HG02678 (cell line): ENCODE data around the gene MVB12A.

Experiments used
- ATAC-seq: cut with Tn5 transposase; IDR thresholded peaks from one replicate; pipeline ENCODE4 v1.9.1; 2021; ENCODE audit warnings: mild to moderate bottlenecking, moderate library complexity; ENCODE audit not compliant: unreplicated experiment

Gene MVB12A

GRCh38 chr19:17470068-17470841, 50.4 kb downstream of the MVB12A start, which contains the start of gene SLC27A1:
Gene SLC27A1 (plus strand): TSS chr19:17470524. CDS start chr19:17470541, 17 bp downstream.
- peak; percentile 76 for ATAC-seq

DNA sequence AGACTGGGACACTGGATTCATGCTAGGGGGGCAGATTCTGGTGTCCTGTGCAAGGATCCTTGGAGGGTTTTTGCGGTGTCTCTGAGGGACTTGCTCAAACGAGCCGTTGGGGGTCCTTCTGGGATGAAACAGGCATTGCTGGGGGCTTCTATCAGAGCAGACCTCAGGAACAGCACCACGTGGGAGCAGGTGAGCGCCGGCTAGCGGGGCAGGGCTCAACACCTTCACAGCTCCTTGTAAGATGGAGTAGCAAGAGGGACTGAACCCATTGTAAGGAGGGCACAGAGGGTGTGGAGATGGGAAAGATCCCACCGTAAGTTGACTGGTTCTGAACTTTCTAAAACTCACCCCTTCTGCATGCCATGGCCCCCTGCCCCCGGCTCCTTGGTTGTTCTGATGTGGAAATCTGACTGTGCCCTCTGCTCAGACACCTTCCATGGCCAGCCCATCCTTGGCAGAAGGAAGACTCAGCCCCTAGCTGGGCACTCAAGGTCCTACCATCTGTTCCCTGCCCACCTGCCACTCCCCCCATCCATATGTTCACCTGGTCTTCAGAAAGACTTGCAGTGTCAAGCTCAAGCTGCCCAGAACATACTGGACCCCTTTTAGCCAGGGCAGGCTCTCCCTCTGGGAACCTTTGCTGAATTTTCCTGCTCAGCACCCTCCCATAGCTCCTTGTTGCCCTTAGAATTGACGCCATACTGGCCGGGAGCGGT, 51.7 kb downstream of the MVB12A start:
- no peak for ATAC-seq

- no peak for ATAC-seq
These were observed 53.2 kb downstream of the MVB12A start for GRCh38 chr19:17473041-17473440.
